PFSK-1 (cell line): ENCODE measurements around the gene PDS5B.

Experiments
- FOXP2 ChIP-seq: optimal IDR thresholded peaks from 2 replicates; pipeline ENCODE3; 2011; ENCODE audit warnings: borderline replicate concordance, control low read depth, inconsistent platforms; ENCODE audit not compliant: insufficient read depth; ENCODE audit errors: extremely low read length, extremely low read depth
- POLR2AphosphoS5 ChIP-seq: IDR thresholded peaks from 2 replicates; pipeline ENCODE4 v1.6.1; 2012; ENCODE audit warnings: low read depth, mild to moderate bottlenecking, control low read depth, low read length, moderate library complexity
- SIN3A ChIP-seq: IDR thresholded peaks from 2 replicates; pipeline ENCODE4 v1.6.1; 2012; ENCODE audit warnings: mild to moderate bottlenecking, low read length, moderate library complexity, borderline replicate concordance; ENCODE audit not compliant: insufficient read depth
- TAF1 ChIP-seq: IDR thresholded peaks from 2 replicates; pipeline ENCODE4 v1.6.1; 2012; ENCODE audit warnings: low read length, control low read depth, borderline replicate concordance; ENCODE audit not compliant: insufficient read depth
- TF ChIP-seq, protein P1 (sequence below), 2 experiments: IDR thresholded peaks; 2 replicates each; pipeline versions ENCODE4 v1.6.1 to v1.8.0; 2011 to 2012; ENCODE audit warnings: low read depth in 2 of 2, low read length in 2 of 2, control low read depth in 1 of 2, inconsistent platforms in 1 of 2, mild to moderate bottlenecking in 1 of 2, moderate library complexity in 1 of 2; ENCODE audit not compliant: insufficient read depth in 1 of 2

The PDS5B gene

DNA sequence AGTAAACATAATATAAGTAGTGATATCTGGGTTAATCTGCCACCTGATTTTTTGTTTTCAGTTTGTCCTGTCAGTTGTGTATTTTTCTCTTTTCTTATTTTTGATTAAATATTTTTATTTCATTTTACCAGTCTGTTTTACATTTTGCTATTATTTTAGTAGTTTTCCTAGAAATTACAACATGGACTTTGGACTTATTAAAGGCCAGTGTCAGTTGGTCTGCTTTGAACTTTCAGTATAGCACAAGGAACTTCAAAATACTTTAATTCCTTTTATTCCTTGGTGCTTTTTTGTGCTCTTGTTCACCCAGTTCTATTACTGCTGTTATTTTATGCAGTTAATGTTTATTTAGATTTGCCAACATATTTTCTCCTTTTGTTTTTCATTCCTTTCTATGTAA, 149.6 kb downstream of the PDS5B start:
- no peak for TF ChIP-seq SIN3A
- TF ChIP-seq TAF1: no peak
- TF ChIP-seq, protein P1, sequence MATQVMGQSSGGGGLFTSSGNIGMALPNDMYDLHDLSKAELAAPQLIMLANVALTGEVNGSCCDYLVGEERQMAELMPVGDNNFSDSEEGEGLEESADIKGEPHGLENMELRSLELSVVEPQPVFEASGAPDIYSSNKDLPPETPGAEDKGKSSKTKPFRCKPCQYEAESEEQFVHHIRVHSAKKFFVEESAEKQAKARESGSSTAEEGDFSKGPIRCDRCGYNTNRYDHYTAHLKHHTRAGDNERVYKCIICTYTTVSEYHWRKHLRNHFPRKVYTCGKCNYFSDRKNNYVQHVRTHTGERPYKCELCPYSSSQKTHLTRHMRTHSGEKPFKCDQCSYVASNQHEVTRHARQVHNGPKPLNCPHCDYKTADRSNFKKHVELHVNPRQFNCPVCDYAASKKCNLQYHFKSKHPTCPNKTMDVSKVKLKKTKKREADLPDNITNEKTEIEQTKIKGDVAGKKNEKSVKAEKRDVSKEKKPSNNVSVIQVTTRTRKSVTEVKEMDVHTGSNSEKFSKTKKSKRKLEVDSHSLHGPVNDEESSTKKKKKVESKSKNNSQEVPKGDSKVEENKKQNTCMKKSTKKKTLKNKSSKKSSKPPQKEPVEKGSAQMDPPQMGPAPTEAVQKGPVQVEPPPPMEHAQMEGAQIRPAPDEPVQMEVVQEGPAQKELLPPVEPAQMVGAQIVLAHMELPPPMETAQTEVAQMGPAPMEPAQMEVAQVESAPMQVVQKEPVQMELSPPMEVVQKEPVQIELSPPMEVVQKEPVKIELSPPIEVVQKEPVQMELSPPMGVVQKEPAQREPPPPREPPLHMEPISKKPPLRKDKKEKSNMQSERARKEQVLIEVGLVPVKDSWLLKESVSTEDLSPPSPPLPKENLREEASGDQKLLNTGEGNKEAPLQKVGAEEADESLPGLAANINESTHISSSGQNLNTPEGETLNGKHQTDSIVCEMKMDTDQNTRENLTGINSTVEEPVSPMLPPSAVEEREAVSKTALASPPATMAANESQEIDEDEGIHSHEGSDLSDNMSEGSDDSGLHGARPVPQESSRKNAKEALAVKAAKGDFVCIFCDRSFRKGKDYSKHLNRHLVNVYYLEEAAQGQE (IDR thresholded peaks at IDR 0.05; ENCODE audit: insufficient read depth in 1 of 2, low read depth in 2 of 2, low read length in 2 of 2): no peak
- no peak for TF ChIP-seq FOXP2
- no peak for TF ChIP-seq POLR2AphosphoS5

- TF ChIP-seq FOXP2 (no peak), POLR2AphosphoS5 (no peak), TAF1 (no peak)
These were observed 150.4 kb downstream of the PDS5B start for GRCh38 chr13:32736648-32737047.

DNA sequence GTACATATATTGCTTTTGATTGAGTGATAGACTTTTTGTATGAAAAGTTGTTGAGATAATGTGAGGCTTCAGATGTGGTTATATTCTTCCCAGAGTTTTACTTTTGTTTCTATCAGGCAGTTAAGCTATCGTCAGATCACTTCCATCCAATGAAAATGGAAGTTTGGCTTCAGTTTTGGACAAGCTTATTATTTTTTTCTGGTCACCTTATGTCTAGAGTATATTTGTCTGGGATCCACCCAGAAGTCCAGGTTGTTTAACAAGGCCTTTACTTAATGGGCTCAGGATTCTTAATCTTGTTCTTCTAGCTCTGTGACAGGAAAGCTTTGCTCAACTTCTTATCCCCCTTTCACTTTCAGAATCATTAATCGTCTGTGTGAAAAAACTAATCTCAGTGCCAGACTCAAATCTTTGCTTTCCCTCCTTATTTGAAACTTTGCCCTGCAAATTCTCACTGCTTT, 150.9 kb downstream of the PDS5B start:
- TF ChIP-seq FOXP2: no peak
- no peak for TF ChIP-seq SIN3A
- TF ChIP-seq, protein P1 (IDR thresholded peaks at IDR 0.05; ENCODE audit: insufficient read depth in 1 of 2, low read depth in 2 of 2, low read length in 2 of 2): no peak
- TF ChIP-seq POLR2AphosphoS5: no peak
- TF ChIP-seq TAF1: no peak

DNA sequence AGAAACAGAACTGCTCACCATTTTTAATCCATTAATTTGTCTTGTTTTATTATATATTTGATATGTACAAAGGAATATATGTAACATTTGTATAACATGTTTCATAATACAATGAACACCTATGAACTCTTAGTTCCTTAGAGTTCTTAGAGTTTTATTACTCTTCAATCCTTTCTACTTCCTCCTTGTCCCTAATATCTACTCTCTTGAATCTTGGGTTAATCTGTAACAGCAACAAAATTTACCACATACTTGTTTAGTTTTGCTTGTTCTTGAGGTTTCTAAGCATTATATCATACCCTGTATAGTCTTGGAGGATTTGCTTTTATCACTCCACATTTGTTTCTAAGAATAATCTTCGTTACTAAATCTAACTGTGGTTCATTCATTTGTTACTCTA, 151.4 kb downstream of the PDS5B start:
- TF ChIP-seq, protein P1 (IDR thresholded peaks at IDR 0.05; ENCODE audit: insufficient read depth in 1 of 2, low read depth in 2 of 2, low read length in 2 of 2): no peak
- no peak for TF ChIP-seq FOXP2
- no peak for TF ChIP-seq POLR2AphosphoS5
- no peak for TF ChIP-seq SIN3A
- no peak for TF ChIP-seq TAF1

DNA sequence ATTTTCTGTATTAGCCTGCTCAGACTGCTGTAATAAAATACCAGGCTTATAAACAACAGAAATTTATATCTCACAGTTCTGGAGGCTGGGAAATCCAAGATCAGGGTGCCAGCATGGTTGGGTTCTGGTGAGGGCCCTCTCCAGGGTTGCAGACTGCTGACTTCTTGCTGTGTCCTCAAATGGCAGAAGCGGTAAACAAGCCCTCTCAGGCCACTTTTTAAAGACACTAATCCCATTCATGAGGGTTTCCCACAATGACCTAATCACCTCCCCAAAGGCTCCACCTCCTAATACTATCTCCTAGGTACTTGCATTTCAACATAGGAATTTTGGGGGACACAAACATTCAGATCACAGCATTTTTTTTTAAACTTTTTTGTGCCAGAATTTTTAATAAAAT, 159.3 kb downstream of the PDS5B start:
- TF ChIP-seq POLR2AphosphoS5: no peak
- TF ChIP-seq SIN3A: no peak
- TF ChIP-seq FOXP2: no peak
- no peak for TF ChIP-seq TAF1
- TF ChIP-seq, protein P1 (IDR thresholded peaks at IDR 0.05; ENCODE audit: insufficient read depth in 1 of 2, low read depth in 2 of 2, low read length in 2 of 2): no peak
